ENCODE data around the gene CUX1.

The CUX1 gene

DNA sequence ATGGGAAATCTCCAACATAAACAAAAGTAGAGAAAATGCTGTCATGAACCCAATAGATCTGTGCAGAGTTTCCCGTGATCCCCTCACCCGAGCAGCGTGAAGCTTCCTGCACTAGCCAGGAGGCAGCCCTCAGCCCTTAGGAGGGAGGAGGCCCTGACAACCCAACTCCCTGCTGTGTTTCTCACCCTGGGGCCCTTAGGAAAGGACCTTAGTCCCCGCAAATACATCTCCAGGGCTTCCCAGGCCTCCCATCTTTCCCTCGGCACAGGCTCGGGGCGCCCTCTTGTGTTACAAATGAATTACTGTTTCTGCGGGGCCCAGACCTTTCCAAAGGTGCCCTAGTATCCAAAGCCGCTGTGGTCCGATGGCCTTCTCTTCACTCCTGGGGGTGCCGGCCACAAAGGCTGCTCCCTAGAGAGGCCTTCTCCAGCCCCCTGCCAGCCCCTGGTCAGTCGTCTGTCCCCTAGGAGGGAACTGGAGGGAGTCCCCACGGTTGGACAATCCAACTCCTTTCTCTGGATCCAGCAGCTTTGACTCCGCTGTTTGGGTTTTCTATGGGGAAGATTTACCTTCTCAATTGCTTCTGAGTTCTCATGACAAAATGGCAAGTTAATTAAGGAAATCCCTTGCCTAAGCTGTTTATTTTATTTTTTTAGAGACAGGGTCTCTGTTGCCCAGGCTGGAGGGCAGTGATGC lies 419.3 kb downstream of the CUX1 start:
- DNase-seq (ENCODE audit: low read depth in 2 of 2): peak; percentile 15 to 42

DNA sequence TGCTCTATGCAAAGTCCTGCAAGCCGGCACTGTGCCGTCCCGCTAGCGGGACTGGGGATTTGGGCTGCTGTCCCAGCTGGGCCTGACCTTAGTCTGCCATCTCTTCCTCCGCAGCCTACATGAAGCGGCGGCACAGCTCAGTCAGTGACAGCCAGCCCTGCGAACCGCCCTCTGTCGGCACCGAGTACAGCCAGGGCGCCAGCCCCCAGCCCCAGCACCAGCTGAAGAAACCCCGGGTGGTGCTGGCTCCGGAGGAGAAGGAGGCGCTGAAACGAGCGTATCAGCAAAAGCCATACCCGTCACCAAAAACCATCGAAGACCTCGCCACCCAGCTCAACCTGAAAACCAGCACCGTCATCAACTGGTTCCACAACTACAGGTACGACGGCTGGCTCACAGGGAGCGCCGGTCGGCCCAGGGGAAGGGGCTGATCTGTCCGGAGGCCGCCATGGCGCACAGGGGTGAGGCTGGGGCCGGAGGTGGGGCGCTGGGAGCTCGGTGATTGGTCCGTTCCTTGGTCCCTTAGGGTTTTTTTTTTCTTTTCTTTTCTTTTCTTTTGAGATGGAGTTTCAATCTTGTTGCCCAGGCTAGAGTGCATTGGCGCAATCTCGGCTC lies 421.9 kb downstream of the CUX1 start:
- DNase-seq (ENCODE audit: low read depth in 2 of 2): no peak

DNA sequence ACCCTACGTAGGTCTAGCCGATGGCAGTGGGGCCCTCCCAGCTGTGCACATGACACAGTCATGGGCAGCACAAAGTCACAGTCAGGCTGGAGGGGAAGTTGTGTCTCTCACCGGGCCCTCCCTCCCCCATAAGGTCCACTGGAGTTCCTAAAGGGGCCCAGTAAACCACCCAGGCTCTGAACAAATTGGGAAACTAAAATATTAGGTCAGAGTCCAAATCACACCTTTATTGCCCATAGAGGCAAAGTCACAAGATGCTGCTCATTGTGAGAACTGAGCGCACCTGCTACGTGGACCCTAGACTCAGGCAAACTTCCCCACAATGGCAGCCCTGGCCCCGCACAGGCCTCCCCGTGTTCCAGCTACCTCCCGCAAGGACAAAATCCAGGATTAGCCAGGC lies 424.0 kb downstream of the CUX1 start:
- DNase-seq (ENCODE audit: low read depth in 2 of 2): no peak

DNA sequence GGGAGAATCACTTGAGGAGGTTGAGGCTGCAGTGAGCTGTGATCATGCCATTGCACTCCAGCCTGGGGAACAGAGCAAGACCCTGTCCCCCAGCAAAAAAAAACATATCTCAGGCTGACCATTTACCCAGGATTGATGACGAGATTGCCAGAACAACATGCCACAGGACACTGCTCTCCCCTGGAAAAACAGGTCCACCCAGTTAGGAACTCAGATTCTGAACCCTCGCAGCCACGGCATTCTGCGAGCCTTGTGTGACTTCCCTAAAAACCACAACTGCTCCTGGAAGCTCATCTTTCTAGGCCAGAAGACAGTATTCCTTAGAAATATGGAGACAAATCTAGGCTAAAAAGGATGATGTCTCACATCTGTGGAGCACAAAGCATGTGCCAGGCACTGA lies 427.2 kb downstream of the CUX1 start:
- no peak for DNase-seq (ENCODE audit: low read depth in 2 of 2)

DNA sequence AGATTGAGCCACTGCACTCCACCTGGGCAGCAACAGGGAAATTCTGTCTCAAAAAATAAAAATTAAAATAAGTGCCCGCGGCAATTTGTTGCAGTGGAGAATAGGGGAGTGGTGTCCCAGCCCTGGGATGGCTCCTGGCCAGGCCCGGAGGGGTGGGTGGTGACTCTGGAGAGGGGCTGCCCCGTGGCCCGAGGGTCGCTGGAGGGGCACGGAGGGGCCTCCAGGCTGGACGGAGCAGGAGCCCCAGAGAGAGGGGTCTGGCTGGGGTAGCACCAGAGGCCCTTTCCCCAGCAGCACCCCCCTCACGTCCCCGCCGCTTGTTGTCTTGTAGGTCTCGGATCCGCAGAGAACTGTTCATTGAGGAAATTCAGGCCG lies 430.6 kb downstream of the CUX1 start:
- no peak for DNase-seq (ENCODE audit: low read depth in 2 of 2)

DNA sequence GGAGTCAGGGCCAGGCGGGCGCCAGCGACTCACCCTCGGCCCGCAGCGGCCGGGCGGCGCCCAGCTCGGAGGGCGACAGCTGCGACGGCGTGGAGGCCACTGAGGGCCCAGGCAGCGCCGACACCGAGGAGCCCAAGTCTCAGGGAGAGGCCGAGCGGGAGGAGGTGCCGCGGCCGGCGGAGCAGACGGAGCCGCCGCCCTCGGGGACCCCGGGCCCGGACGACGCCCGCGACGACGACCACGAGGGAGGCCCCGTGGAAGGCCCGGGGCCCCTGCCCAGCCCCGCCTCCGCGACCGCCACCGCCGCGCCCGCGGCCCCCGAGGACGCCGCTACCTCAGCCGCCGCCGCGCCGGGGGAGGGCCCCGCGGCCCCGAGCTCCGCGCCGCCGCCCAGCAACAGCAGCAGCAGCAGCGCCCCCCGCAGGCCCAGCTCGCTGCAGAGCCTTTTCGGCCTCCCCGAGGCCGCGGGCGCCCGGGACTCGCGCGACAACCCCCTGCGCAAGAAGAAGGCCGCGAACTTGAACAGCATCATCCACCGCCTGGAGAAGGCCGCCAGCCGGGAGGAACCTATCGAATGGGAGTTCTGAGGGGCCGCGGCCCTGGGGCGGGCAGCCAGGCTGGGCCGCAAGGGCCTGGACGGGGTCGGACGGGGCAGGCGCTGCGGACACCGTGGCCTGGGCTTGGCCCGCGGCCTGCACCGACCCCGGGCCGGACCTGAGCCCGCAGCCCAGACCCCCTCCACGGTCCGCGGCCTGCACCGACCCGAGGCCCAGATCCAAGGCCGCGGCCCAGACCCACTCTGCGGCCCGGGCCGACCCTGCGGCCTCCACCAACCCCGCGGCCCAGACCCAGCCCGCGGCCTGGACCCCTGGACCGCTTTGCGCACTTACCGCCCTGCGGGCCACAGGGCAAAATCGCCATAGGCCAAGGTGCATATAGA lies 431.3 kb downstream of the CUX1 start:
- no peak for DNase-seq (ENCODE audit: low read depth in 2 of 2)

DNA sequence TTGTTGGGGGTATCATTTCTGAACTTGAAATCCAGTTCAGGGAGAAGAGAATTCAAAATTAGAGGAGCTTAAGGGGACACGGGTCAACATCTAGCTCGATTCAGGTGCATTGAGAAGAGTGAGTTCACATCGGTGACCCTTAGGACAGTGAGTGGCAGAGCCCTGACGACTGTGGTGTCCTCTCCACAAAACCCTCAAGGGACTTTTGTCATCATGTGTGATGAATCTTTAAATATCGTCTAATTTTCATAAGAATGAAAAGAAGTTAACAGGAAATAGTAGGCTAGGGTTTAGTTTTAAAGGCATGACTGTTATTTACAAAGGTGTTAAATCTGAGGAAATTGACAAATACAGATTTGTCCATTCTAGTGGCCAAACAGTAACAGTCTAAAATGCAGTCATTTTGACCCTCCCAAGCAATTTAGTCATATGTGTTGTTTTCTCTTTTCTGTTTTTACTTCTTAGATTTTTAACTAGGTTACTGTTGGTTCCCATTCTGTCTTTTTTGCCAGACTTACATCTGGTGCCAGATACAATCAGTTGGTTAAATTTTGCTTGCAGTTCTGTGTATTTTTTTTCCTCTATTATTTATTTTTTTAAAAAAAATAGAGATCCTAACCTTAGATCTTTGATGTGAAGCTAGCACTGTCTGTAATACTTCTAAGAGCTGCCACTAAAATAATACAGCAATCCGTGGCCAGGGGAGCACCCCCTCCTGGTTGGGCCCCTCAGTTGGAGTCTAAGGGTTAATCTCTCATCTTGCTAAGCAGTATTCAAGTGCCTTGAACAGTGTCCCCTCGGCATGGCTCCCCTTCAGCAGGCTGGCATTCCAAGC lies 434.3 kb downstream of the CUX1 start:
- no peak for DNase-seq (ENCODE audit: low read depth in 2 of 2)

DNA sequence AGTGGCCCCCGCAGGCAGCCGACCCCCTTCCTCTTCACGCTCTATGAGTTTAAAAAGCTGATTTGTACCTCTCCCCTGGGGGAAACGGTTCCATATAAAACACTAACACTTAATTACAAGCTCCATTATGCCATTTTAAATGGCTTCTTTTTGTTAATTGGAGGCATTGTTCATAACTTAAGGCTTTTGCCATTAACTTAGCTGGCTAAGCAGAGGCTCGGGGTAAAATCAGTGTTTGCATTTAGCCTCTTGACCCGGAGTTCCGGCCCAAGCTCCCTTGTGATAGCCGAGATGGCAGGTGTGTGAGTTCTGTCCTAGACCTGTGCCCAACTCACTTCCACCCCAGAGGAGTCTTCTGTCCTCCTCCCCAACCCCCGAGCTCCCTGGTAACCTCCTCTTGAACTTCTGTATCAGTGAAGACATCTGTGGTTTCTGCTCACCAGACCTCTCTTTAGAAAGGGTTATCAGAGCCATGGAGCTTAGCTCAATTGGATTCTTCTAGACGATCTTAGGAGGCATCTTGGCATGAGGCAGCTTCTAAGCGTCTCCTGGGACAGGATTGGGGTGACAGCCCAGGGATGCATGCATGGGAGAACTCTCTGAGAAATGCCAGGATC lies 435.0 kb downstream of the CUX1 start:
- DNase-seq (ENCODE audit: low read depth in 2 of 2): no peak

DNA sequence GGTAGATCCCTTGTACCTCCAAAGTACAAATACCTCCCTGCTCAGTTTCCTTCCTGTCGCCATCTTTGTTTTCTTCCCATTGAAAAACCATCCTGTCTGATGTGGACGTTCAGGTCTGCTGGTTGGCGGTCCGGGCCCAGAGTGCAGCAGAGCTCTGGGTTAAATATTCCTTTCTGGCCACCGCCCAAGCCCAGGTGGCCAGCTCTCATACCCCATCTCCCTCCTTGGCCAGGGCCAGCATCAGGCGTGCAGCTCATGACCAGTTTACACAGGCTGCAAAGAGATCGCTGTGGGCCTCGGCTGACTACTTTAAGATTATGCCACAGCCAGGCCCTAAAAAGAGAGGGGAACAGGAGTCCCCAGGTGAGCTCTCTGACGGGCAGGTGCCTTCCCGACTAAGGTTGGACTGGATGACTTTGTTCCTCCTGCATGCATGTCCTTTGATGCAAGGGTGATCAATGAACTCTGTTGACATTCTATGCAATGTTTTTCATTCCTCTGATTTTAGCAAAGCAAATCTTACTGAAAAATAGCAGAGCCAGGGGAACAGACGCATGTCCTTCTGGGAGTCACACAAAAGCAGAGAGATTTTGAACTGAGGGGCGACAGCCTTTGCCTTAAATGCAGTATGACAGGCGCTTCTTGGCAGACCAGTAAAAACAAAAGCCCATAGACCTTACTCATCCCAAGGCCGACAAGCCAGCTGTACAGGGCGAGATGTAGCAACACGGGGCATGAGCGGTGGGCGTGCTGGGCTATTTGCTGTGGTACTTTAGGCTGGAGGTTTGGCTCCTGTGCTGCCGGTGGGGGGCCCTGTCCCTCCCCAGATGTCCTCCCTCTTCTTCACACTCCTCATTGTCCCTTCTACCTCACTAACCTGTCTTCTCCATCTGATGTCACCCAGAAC lies 435.9 kb downstream of the CUX1 start:
- no peak for DNase-seq (ENCODE audit: low read depth in 2 of 2)

DNA sequence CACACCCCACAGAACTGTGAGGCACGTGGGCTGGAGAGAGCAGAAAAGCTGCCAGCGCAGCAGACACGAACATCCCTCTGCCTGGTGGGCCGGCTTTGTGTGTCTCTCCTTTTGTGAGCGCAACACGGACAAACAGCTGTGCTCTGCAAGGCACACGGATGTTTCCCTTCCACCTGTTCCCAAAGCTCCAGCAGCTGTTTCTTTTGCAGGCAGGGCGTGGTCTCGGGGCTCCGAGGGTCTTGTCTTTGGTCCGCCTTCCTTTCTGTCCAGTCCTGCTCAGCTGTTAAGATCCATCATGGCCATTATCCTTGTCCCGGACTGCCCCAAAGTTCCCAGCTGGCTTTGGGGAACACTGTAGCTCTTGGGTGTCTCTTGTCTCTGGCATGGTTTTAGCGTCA lies 436.5 kb downstream of the CUX1 start:
- DNase-seq (ENCODE audit: low read depth in 2 of 2): no peak

DNA sequence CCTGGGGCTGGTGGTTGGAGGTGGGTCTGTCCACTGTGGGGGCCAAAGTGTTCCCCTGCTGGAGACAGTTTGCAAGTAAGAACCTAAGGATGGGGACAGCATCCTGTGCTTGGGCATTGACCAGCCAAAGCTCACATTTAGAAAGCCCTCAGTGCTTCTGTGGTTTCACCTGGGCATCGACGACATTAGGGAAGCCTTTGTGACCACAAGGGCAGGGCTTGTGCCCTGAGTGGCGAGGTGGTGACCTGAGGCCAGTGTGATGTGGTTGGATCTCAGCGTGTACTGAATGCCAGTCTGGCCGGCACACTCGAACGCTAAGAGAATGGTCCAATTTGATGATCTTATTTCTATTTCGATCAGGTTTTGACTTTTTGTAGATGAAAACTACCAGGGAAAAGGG lies 437.1 kb downstream of the CUX1 start:
- no peak for DNase-seq (ENCODE audit: low read depth in 2 of 2)

DNA sequence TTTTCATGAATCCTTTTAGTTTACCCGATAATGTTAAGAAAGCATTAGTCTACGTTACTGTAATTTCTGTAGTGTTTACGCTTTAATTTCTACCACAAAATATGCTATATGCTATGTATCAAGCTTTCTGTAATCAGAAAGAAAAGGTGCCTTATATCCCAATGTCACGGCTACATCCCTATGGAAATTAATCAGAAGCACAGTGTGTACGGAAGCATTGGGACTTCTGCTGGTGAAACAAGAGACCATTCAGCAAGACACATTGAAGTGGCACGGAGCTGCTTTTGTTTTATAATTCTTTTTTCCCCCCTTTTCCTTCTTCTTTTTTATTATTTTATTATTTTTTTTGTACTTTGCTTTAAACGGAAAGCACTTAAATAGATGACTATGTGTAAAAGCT lies 438.1 kb downstream of the CUX1 start:
- DNase-seq (ENCODE audit: low read depth in 2 of 2): no peak

DNA sequence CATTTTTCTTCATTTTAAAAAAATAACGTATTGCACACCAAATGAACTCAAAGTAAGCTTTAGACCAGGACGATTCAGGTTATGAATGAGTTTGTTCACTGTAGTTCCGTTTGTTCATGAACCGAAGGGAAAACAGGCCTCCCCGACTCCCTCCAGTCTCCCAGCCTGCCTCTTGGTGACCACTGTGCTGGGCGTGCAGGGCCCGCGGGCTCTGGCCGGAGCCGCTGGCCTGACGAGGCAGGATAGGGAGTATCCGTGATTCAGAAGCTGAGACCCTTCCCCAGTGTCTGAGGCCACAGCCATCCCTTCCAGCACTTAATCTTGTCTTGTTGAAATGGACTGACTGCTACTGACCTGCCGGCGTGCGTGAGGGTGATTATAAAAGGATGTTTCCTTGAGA lies 438.5 kb downstream of the CUX1 start:
- DNase-seq (ENCODE audit: low read depth in 2 of 2): no peak

DNA sequence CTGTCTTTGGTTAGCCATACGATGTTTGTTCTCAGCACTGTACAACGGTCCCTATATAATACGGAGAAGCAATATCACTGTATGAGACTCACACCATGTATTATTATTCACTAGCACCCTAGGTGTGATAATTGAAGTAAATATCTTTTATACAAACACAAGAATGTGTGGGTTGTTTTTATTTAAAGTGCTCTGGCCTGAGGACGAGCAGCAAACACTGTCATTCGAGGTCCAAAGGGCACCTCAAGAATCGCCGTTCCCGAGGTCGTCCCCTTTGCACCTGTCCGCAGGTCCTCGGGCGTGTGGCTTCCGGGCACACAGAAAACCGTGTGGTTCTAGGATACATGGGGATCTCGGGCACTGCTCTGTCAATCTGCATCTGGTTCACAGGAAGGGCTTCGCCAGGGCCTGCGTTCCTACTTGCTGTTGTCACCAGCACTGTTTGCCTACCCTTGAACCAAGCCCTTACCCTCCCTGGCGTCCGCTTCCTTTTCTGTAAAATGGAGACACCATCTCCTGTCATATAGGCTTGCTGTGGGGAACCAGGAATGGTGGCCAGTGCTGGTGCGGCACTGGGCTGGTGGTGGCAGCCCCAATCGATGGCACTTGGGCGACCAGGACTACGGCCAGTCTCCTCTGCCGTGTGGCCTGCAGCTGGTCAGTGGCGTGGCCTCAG lies 440.8 kb downstream of the CUX1 start:
- DNase-seq (ENCODE audit: low read depth in 2 of 2): no peak

DNA sequence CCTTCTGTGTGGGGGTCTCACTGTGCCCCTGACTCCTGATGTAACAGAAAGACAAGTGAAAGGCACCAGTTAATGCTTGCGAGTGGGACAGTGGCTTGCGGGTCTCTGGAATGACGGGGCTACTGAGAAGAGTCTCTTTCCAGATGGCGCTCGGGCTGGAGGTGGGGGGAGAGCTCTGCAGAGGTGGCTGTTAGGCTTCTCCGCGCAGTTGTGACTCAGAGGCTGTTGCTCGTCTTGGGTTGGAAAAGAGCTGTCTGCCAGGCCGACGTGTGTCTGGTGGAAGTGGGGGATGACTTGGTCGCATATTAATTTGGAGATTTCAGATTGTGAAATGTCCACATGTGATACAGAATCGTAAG lies 441.3 kb downstream of the CUX1 start:
- no peak for DNase-seq (ENCODE audit: low read depth in 2 of 2)

DNA sequence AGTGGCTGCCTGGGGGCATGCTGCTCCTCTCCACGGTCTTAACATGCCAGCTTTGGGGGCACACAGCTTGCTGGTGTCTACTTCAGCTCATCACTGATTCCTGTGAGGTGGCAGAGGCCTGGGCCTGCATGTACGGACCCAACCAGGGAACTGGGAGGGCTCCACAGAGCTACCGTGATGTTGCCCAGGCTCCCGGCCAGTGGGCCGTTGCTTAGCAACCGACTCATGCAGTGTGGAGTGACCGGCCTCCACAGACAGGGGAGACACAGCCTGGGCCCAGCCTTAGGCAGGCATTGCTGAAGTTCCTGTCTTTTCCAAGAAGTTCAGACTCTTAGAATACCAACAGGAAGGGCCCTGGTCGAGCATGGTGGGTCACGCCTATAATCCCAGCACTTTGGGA lies 443.4 kb downstream of the CUX1 start:
- no peak for DNase-seq (ENCODE audit: low read depth in 2 of 2)

DNA sequence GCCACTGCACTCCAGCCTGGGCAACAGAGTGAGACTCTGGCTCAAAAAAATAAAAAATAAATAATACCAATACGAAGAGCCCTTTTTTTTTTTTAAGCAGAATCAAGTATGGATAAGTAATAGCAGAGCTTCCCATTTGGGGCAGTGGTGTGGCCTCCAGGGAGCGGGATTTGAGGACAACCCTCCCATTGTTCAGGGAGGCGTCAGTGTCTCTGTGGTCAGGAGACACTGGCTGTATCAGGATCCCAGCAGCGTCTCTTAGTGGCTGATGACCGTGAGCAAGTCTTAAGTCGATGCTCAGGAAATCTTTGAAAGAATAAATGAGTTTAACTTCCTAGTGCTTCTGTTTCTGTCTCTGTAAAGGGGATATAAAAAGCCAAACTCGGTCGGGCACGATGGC lies 444.0 kb downstream of the CUX1 start:
- no peak for DNase-seq (ENCODE audit: low read depth in 2 of 2)

DNA sequence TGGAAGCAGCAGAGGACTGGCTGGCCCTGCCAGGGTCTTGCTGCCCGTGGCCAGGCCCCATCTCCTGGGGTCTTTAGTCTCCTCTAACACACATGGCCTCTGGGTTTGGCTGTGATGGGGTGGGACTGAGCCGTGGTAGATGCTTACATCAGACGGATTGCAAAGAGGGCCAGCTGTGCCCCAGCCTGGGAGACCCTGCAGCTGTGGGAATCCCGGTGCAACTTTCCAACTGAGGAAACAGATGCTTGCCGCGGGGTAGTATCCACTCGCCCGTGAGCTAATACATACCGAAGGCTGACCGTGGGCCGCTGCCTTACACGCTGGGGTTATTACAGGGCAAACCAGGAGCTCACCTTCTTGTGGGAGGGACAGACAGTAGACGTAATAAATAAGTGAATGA lies 445.1 kb downstream of the CUX1 start:
- DNase-seq (ENCODE audit: low read depth in 2 of 2): no peak

DNA sequence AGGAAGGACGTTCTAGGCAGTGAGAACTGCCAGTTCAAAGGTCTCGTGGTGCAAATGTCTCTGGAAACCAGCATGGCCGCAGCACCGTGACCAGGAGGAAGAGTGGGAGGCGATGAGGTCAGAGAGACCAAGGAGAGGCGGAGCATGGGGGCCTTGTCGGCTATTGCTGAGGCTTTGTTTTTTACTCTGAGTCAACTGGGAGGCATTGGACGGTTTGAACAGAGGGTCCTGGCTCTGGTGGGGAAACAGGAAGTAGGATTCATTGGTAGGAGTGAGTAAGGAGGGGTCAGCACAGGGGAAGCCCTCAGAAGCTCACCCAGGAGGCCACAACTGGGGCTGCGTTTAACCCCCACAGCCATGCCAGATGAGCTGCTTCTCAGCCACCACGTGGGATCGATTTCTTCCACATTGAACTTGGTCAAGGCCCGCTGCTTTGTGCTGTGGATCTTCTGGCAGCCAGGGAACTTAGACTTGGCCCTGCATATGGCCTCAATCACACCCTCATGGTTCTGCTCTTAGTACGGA lies 447.0 kb downstream of the CUX1 start:
- no peak for DNase-seq (ENCODE audit: low read depth in 2 of 2)

DNA sequence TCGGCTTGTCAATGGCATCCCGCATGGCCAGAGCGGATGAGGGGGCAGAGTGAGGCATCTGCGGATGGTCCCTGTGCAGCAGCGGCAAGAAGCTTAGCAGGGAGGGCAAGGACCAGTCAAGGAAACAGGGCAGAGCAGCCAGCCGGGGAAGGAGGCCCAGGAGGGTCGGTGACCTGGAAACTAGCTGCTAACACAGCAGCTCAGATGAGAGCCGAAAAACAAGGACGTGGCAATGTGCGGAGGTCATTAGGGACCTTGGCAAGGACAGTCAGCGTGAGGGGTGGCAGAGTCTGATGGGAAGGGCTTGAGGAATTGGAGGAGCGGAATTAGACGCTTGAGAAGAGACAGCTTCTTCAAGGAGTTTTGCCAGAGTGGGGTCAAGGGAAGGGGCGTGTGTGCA lies 449.1 kb downstream of the CUX1 start:
- DNase-seq (ENCODE audit: low read depth in 2 of 2): no peak

Data from stimulated activated CD4-positive, alpha-beta T cell treated with anti-CD3 and anti-CD28 coated beads, Interleukin-12 subunit alpha, Interleukin-12 subunit beta, amount 100 ng/mL, for 24 hours (primary cell).